Measurements from ENCODE around the gene RFX6.

Gene RFX6

DNA sequence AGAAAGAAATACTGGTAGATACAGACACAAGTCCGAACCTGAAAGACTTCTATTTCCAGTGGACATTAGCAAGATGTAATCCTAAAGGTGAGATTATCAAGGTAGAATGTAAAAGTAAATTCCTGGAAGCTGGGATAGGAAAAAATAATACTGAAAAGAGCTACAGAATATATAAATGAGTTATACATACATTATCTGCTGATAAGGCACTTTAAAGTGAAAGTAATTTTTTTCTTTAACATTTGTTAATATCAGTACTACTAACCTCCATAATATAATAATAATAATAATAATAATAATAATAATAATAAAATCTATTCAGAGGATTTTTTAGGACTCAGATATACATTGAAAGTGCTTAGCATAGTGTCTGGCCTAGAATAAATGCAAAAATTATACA, 102.5 kb downstream of the RFX6 start:
- Histone ChIP-seq H3K27ac (replicated peaks) (no peak overlapping the region), H3K4me3 (replicated peaks; ENCODE audit: insufficient read depth, low read length) (no peak overlapping the region), H3K27me3 (ENCODE audit: insufficient read depth, poor library complexity, severe bottlenecking) (no peaks in the 10 kb centered on the region)
- TF ChIP-seq POLR2AphosphoS5 (IDR thresholded peaks at IDR 0.05; ENCODE audit: low read depth) (no peak), SPI1 (IDR thresholded peaks at IDR 0.05; ENCODE audit: borderline replicate concordance, low read depth) (no peak), GABPA (IDR thresholded peaks at IDR 0.05; ENCODE audit: low read depth) (no peak)
- TF ChIP-seq, protein P1, sequence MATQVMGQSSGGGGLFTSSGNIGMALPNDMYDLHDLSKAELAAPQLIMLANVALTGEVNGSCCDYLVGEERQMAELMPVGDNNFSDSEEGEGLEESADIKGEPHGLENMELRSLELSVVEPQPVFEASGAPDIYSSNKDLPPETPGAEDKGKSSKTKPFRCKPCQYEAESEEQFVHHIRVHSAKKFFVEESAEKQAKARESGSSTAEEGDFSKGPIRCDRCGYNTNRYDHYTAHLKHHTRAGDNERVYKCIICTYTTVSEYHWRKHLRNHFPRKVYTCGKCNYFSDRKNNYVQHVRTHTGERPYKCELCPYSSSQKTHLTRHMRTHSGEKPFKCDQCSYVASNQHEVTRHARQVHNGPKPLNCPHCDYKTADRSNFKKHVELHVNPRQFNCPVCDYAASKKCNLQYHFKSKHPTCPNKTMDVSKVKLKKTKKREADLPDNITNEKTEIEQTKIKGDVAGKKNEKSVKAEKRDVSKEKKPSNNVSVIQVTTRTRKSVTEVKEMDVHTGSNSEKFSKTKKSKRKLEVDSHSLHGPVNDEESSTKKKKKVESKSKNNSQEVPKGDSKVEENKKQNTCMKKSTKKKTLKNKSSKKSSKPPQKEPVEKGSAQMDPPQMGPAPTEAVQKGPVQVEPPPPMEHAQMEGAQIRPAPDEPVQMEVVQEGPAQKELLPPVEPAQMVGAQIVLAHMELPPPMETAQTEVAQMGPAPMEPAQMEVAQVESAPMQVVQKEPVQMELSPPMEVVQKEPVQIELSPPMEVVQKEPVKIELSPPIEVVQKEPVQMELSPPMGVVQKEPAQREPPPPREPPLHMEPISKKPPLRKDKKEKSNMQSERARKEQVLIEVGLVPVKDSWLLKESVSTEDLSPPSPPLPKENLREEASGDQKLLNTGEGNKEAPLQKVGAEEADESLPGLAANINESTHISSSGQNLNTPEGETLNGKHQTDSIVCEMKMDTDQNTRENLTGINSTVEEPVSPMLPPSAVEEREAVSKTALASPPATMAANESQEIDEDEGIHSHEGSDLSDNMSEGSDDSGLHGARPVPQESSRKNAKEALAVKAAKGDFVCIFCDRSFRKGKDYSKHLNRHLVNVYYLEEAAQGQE (IDR thresholded peaks at IDR 0.05; ENCODE audit: insufficient replicate concordance, low read depth) = no peak
- TF ChIP-seq, protein P2, sequence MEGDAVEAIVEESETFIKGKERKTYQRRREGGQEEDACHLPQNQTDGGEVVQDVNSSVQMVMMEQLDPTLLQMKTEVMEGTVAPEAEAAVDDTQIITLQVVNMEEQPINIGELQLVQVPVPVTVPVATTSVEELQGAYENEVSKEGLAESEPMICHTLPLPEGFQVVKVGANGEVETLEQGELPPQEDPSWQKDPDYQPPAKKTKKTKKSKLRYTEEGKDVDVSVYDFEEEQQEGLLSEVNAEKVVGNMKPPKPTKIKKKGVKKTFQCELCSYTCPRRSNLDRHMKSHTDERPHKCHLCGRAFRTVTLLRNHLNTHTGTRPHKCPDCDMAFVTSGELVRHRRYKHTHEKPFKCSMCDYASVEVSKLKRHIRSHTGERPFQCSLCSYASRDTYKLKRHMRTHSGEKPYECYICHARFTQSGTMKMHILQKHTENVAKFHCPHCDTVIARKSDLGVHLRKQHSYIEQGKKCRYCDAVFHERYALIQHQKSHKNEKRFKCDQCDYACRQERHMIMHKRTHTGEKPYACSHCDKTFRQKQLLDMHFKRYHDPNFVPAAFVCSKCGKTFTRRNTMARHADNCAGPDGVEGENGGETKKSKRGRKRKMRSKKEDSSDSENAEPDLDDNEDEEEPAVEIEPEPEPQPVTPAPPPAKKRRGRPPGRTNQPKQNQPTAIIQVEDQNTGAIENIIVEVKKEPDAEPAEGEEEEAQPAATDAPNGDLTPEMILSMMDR (IDR thresholded peaks at IDR 0.05; ENCODE audit: insufficient read depth, low read length) = no peak
- DNase-seq (ENCODE audit: low read depth in 1 of 2, low spot score in 1 of 2) = no peak
